Stimulated activated CD8-positive, alpha-beta memory T cell treated with anti-CD3 and anti-CD28 coated beads, Interleukin-7, amount 100 ng/mL, for 4 hours (primary cell): ENCODE data around the gene HBD.
"Not testable (repeated sequence)": the region's sequence is repeated elsewhere in the genome, so short reads cannot be mapped to it uniquely, and the experiment has no call there.

Source experiments
- DNase-seq, 2 donors: peaks; one replicate each; pipeline ENCODE4 v3.0.0-alpha.2; 2020; ENCODE audit warnings: low read depth in 2 of 2

The HBD gene

DNA sequence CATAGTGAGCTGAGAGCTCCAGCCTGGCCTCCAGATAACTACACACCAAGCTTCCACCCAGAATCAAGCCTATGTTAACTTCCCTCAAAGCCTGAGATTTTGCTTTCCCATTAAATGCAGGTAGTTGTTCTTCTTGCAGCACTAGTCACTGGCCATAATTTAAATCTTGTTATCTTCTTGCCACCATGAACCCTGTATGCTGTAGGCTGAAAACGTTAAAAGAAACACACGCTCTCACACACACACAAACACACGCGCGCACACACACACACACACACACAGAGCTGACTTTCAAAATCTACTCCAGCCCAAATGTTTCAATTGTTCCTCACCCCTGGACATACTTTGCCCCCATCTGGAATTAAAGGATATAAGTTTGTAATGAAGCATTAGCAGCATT, 19.2 kb upstream of the HBD start:
- DNase-seq: not testable (repeated sequence)

DNA sequence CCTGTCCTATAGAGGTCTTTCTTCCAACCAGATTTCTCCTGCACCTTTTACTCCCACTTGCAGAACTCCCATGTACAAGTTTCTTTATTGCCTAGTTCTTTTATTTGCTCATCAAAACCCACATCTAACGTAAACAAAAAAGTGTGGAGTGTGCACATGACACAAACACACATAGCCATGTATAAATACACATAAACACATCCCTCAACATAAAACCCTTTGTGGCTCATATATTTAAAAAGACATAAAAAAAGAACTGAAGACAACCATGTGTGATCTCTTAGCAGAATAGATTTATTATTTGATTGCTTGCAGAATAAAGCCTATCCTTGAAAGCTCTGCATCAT, 18.6 kb upstream of the HBD start:
- DNase-seq: no peak

DNA sequence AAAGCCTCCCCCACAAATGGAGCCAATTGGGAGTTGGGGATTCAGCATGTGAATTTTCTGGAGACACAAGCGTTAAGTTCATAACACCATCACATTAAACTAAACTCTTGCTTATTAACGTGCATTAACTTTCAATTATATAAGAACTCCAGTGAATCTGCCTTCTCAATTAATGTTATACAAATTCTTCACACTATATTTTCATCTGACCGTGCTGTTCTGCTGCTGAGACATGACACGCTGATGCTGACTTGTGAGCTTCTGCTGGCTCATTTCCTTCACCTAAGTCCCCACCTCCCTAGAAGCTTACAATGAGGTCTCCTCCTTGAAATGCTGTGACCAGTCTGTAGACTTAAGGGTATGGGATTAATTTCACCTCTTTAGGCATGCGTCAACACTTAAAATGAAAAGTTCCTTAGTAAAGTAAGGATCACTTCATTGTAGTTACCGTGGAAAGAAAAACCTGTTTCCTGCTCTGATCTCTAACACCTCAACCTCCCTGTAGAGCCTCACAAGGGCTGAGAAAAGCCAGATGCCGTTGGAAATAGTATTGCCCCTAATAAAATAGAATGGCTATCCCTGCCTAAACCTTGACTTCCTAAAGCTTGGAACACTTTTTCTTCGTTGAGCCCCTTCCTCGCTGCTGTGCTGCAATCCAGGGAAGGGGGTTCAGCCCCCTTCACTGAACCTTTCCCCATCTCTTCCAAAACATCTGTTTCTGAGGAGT, 18.1 kb upstream of the HBD start:
- no peak for DNase-seq

DNA sequence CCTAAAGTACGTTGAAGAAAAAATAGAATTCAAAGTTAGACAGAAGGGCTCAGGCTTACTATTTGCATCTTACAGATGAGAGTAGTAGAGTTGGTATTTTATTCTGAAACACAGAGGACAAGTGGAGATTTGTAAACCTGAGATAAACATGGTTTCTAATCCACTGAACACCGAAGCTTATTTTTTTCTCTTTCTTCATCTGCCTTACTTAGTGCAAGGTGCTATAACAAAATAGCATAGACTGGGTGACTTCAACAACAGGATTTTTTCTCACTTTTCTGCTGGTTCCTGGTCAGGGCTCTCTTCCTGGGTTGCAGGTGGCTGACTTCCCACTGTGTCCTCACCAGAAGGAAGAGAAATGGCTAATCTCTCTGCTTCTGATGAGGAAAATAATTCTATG, 17.5 kb upstream of the HBD start:
- no peak for DNase-seq

DNA sequence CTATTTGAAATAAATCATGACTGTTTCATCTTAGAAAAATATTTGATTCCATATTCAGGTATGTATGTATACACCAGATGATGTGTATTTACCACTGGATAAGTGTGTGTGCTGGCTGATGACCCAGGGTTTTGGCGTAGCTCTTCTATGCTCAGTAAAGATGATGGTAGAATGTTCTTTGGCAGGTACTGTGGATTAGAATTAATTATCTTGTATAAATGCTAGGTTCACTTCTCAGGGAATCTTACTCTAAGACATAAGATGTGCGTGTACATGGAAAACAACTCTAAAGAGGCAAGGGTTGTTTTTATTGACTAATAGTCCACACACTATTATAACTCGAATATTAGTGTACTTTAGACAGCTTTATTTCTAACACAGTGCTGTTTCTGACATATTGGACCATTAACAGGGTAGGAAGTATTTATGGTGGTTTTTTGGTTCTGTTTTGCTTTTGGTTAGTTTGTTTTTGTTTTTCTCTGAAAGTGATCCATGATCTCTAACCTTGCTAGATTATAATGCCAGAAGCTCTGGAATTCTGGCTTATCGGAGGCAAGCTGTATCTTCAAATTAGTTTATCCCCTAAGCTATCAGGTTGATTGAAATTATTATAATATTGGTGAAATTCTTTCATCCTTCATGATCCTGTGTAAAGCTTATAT, 16.4 kb upstream of the HBD start:
- no peak for DNase-seq

DNA sequence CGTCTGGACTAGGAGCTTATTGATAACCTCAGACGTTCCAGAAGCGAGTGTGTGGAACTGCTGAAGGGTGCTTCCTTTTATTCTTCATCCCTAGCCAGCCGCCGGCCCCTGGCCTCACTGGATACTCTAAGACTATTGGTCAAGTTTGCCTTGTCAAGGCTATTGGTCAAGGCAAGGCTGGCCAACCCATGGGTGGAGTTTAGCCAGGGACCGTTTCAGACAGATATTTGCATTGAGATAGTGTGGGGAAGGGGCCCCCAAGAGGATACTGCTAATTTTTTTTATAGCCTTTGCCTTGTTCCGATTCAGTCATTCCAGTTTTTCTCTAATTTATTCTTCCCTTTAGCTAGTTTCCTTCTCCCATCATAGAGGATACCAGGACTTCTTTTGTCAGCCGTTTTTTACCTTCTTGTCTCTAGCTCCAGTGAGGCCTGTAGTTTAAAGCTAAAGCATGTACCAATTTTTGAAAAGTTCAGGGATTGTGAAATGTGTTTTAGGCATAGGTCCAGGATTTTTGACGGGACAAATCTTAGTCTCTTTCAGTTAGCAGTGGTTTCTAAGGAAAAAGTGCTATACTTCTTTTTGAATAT, 15.6 kb upstream of the HBD start, which contains the start of gene HBG1:
HBG1 (minus strand) TSS at position 51 of the 590 bp plus-strand sequence. CDS start 53 bp downstream, outside the sequence.
- not testable (repeated sequence) for DNase-seq

DNA sequence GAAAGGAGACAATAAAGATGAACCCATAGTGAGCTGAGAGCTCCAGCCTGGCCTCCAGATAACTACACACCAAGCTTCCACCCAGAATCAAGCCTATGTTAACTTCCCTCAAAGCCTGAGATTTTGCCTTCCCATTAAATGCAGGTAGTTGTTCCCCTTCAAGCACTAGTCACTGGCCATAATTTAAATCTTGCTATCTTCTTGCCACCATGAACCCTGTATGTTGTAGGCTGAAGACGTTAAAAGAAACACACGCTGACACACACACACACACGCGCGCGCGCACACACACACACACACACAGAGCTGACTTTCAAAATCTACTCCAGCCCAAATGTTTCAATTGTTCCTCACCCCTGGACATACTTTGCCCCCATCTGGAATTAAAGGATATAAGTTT, 14.2 kb upstream of the HBD start:
- not testable (repeated sequence) for DNase-seq

DNA sequence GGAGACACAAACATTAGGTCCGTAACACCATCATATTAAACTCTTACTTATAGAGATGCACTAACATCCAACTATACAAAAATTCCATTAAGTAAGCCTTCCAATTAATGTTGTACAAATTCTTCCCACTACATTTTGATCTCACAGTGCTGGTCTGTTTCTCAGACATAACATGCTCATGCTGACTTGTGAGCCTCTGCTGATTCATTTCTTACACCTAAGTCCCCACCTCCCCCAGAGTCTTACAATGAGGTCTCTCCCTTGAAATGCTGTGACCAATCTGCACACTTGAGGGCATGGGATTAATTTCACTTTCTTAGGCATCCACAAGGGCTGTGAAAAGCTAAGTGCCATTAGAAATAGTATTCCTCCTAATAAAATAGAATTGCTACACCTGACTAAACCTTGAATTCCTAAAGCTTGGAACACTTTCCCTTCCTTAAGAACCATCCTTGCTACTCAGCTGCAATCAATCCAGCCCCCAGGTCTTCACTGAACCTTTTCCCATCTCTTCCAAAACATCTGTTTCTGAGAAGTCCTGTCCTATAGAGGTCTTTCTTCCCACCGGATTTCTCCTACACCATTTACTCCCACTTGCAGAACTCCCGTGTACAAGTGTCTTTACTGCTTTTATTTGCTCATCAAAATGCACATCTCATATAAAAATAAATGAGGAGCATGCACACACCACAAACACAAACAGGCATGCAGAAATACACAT, 13.3 kb upstream of the HBD start:
- no peak for DNase-seq

DNA sequence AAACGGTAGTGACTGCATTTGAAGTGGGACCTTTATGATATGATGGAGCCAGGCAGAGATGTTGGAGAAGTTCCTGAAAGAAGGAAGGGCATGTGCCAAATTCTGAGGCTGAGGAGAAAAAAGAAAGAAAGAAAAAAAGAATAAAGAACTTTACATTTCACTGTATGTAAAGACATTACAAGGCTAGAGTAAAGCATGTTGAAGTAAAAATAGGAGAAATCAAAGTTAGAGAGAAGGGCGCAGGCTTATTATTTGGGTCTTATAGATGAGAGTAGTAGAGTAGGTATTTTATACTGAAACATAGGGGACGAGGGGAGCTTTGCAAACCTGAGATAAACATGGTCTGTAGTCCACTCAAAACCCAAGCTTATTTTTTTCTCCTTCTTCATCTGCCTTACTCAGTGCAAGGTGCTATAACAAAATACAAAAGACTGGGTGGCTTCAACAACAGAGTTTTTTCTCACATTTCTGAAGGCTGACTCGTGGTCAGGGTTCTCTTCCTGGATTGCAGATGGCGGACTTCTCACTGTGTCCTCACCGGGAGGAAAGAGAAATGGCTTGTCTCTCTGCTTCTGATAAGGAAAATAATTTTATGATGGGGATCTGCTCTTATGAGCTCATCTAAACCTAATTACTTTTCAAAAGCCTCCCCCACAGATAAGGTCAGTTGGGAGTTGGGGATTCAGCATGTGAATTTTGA, 12.6 kb upstream of the HBD start:
- DNase-seq: no peak

DNA sequence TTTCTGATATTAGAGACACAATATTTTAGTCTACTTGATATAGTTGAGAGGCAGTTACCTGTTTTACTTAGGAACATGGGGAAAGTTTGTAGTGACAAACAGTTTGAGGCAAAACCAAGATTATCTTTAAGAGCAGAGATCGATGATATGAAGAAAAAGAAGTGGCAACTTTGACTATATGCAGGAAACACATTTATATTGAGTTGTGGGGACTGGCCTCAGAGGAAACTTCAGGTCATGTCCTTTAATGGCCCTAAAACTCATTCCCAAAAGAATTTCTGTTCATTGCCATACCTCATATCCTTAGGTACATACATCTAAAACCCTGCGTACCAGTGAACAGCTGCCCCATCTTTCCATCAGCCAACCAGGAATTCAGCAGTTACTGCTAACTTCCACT, 10.9 kb upstream of the HBD start:
- DNase-seq: no peak

DNA sequence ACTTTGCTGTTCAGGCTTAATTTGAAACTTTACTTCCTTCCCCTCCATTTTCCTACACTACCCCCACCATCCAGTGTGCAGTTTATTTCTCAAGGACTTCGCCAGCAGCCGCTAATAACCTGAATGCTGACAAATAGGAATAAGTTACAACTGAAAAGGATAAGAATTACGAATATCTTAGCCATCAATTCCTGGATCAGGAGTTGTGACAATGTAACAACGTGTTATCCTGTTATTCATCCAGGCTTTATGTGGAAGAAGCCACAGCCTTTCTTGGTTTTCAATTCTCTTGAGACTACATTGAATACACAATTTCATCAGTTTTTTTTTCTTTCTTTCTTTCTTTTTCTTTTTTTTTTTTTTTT, 9.5 kb upstream of the HBD start:
- DNase-seq: no peak

DNA sequence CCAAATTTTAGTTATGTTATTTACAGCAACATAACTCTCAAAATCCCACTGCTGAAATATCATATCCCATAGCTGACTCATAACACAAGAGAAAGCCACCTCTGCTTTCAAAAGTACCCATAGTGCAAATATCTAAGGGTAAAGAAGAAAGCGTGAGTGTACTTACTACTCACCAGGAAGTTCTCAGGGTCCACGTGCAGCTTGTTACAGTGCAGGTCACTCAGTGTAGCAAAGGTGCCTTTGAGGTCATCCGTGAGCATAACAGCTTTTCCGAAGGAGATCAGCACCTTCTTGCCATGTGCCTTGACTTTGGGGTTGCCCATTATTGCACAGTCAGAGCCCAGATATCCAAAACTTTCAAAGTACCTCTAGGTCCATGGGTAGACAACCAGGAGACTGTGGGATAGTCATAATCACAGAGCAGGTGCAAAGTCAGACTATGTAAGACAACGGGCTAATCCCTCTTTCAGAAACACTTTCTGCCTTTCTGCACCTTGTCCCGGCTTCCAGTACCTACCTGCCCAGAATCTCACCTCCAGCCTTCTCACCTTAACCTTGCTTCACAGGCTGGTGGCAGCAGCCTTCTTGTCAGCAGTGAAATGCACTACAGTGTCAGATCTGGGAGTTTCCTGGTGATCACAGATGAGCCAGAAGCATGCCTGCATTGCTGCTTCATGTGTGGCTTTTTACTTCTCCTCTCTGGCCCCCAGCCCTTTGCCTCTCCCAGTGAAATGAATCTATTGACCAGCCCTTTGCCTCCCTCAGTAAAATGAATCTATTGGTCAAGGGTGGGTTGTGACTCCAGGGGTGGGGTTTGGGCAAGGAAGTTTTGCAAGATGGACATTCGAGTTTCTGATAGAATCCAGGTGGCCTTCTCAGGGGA, 8.9 kb upstream of the HBD start:
- no peak for DNase-seq

DNA sequence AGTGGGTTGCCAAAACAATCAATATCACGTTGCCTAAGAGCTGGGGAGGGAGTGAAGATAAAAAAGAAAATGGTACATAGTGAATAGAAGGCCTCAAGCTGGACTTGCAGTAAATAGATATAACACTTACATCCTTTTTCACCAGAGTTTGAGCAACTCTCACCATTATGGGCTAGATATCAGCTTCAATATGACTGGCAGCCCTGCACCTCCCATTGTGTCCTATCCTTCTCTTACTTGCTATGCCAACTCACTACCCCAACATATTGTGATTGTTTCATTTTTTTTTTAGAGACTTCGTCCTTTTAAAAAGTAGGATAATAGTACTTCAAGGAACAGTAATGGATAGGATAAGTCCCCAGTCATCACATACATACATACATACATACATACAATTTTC, 7.9 kb upstream of the HBD start:
- no peak for DNase-seq

DNA sequence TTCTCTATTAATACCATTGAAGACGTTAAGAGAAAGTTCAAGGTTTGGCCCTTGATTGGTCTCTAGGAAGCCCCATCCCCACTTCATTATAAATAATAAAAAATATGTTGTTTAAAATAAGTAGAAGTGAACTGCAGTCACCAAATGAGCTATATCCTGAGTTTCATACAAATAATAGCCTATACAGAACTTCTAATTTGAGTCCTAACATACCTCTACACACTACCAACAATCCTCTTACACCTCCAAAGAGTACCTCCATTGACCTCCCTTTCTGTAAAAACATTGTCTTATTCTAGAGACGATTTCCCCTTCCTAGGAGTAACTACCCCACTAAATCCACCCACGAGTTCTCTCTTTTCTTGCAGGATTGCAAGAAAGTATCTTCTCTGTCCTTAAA, 7.2 kb upstream of the HBD start:
- DNase-seq: no peak

DNA sequence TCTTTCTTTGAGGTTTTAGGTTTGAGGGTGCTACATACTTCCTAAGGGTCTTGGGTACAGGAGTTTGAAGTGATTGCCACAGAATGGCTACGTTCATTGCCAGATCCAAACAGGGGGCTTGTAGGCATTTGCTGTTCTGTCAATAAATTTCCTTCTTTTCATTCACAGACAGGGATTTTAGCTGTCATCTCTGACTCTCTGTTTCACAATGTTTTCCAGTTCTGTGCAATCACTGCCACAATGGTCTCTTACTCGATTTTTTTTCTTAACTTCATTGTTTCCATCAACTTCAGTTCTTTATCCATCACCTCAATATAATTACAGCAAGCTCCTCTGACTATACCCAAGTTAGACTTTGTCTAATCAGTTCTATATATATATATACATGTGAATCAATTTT, 6.2 kb upstream of the HBD start:
- no peak for DNase-seq

DNA sequence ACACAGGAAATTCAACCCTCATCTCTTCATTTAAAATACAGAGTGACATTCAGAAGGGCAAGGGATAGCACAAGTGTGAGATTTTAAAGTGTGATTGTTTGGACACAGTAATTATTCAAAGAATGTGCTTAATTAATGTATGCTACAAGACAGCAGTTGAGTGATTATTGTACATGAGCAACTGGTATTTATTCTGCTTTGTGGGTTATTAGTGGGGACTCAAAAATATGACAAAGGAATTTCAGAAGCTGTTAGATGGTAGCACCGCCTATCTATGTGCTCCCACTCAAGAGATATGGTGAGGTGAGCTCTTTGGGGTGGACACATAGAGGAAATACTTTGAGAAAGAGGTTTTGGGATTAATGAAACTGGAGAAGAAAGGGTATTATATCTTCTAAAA, 5.8 kb upstream of the HBD start:
- DNase-seq: no peak

DNA sequence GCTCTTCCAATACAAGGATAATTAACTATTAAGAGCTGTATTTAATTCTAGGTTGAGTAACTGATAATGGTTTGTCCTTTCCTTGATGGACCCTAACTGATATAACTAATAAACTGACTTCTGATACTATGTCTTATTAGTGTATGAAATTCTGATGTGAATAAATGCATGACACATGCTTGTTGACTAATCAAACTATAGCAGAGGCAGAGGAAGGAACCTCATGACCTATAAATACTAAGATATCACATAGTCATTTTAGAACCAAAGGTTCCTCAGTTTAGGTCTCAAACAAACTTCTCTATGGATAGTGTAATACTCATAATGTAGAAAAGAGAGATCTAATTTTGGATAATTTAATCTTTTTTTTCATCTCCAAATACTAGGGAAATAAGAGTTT, 4.8 kb upstream of the HBD start:
- DNase-seq: no peak

DNA sequence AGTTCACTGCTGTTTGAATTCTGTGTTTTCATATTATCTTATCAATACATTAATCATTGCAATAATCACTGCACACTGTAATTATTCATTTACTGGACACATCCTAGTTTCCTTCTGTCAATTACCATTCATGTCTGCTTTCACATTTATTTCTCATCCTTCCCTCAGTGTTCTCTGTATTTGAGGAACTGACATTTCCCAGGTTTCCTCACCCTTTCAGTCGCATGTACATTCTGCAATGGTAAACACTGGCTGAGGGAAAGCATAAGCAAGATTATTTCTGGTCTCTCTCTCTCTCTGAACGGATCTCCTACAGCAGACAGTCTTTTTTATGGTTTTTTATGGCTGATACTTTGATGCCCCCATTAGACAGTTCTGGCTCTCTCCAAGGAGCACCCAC, 4.2 kb upstream of the HBD start:
- no peak for DNase-seq

DNA sequence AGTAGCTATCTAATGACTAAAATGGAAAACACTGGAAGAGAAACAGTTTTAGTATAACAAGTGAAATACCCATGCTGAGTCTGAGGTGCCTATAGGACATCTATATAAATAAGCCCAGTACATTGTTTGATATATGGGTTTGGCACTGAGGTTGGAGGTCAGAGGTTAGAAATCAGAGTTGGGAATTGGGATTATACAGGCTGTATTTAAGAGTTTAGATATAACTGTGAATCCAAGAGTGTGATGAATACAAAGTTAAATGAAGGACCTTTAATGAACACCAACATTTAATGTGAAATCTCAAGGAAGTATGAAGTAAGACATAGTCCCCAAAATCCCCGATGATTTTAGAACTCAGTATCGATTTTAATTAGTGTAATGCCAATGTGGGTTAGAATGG, 3.1 kb upstream of the HBD start:
- no peak for DNase-seq

DNA sequence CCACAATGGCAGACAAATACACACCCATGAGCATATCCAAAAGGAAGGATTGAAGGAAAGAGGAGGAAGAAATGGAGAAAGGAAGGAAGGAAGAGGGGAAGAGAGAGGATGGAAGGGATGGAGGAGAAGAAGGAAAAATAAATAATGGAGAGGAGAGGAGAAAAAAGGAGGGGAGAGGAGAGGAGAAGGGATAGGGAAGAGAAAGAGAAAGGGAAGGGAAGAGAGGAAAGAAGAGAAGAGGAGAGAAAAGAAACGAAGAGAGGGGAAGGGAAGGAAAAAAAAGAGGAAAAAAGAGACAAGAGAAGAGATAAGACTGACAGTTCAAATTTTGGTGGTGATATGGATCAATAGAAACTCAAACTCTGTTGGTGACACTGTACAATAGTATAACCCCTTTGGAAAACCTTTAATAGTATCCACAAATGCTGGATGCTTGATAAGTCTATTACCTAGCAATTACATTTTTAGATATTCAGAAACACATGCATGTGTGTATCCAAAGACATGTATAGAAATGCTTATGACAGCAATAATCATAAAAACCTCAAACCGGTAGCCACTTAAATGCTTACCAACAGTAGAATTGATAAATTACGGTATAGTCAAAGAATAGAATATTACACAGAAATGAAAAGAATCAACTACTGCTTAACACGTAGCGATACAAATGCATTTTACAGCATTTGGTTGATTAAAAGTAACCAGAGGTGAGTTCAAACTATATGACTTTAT, 1.2 kb upstream of the HBD start:
- DNase-seq: no peak

DNA sequence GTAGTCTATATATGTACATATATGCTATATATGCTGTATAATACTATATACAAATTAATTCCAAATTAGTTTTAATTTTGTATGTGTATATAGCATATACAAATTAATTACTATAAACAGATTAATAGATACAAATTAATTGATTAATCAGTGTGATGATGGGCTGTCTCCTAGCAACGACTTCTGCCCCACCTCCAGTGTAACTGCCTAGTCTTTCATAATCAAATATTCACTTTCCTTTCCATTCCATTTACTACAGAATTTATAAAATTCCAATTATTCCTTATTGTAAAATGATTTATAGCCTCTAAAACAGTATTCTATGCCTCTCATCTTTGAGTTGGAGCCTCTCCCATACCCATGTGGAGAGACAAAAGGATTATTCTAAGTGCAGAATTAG, 976 bp downstream of the HBD start:
- no peak for DNase-seq
